K562 (cell line): ENCODE measurements around the gene PTPN7. TPM values are rescaled to one million over a fixed set of nuclear protein-coding genes. Genes with fewer than 3 reads are reported as not detected.

ENCODE experiments used
- ATAC-seq: fragments of 200-7000 bp; cut with Tn5 transposase; 3 replicates; pipeline ENCODE4 v1.9.1; 2020; ENCODE audit warnings: moderate library complexity
- BruUV-seq: library from RNA; stranded (reverse); fragments of 400-500 nt; replicated peaks from 2 replicates; lab custom pipeline; 2021; lab: Mats Ljungman, UMichigan
- CTCF ChIA-PET: fragments of 300-600 bp; formaldehyde crosslinking; extraction: SDS; loops from one replicate; lab custom pipeline; 2021; ENCODE audit warnings: low intra/inter-chr PET ratio; lab: Yijun Ruan, JAX
- POLR2A ChIA-PET: fragments of 300-600, 350-650 bp; sonication (Branson Sonifier 250); formaldehyde crosslinking; extraction: SDS; loops from one replicate; lab custom pipeline; 2021; ENCODE audit warnings: antibody characterized with exemption, inconsistent platforms; lab: Yijun Ruan, JAX
- DNase-seq, 4 experiments: peaks; one replicate each; pipeline versions ENCODE4 v3.0.0 to v3.0.0-alpha.2; 2011 to 2018; ENCODE audit warnings: low spot score in 3 of 4, mixed read lengths in 3 of 4; ENCODE audit errors: extremely low read depth in 1 of 4
- FAIRE-seq: peaks from 2 replicates; lab custom pipeline; 2011; peaks lifted over from hg19 to GRCh38; lab: Jason Lieb, UNC
- H2AFZ ChIP-seq: 2 replicates; pipeline ENCODE4 v1.6.0; 2011; ENCODE audit warnings: low read depth, low read length, control low read depth, inconsistent platforms
- H3K27ac ChIP-seq: fragments of 200-600 bp; 3 replicates; pipeline ENCODE4 v1.8.0; 2011; ENCODE audit warnings: low read depth, mild to moderate bottlenecking, control low read depth, inconsistent platforms, low read length, moderate library complexity, mixed read lengths; ENCODE audit errors: extremely low read depth
- H3K27me3 ChIP-seq, 2 experiments: fragments of 300-600 bp in 1 of 2; 2 replicates in 1 of 2; 3 replicates in 1 of 2; pipeline versions ENCODE4 v1.6.0 to v1.8.0; 2011; ENCODE audit warnings: inconsistent platforms in 2 of 2, low read length in 2 of 2, mild to moderate bottlenecking in 1 of 2, mixed read lengths in 1 of 2, moderate library complexity in 1 of 2; ENCODE audit not compliant: control insufficient read depth in 2 of 2, insufficient read depth in 2 of 2
- H3K36me3 ChIP-seq: fragments of 300-600 bp; 3 replicates; pipeline ENCODE4 v1.8.0; 2011; ENCODE audit warnings: mild to moderate bottlenecking, low read length, inconsistent platforms; ENCODE audit not compliant: control insufficient read depth, insufficient read depth
- H3K4me1 ChIP-seq, 2 experiments: fragments of 200-600 bp in 1 of 2; replicated peaks in 1 of 2; 2 replicates in 1 of 2; 3 replicates in 1 of 2; pipeline versions ENCODE4 v1.5.1 to v1.8.0; 2011; ENCODE audit warnings: inconsistent platforms in 2 of 2, low read length in 2 of 2, mild to moderate bottlenecking in 1 of 2, mixed read lengths in 1 of 2, moderate library complexity in 1 of 2; ENCODE audit not compliant: control insufficient read depth in 2 of 2, insufficient read depth in 2 of 2
- H3K4me2 ChIP-seq: 2 replicates; pipeline ENCODE4 v1.6.1; 2011; ENCODE audit warnings: low read length, control low read depth, inconsistent platforms, mixed read lengths; ENCODE audit not compliant: insufficient read depth
- H3K4me3 ChIP-seq: fragments of 200-600 bp; sonication (generic), shearing (Covaris generic); 2 replicates; pipeline ENCODE4 v1.5.1; 2016; ENCODE audit warnings: control low read depth, inconsistent platforms
- H3K79me2 ChIP-seq: fragments of 200-600 bp; 3 replicates; pipeline ENCODE4 v1.8.0; 2011; ENCODE audit warnings: low read length, inconsistent platforms; ENCODE audit not compliant: control insufficient read depth, insufficient read depth
- H3K9ac ChIP-seq, 2 experiments: 2 replicates each; pipeline versions ENCODE4 v1.6.0 to v1.6.1; 2011; ENCODE audit warnings: low read depth in 2 of 2, low read length in 2 of 2, control low read depth in 1 of 2, inconsistent platforms in 1 of 2, mild to moderate bottlenecking in 1 of 2, mixed read lengths in 1 of 2; ENCODE audit not compliant: insufficient read depth in 1 of 2
- H3K9me1 ChIP-seq: one replicate; pipeline ENCODE4 v1.6.0; 2011; ENCODE audit warnings: inconsistent platforms, mild to moderate bottlenecking, low read length, moderate library complexity; ENCODE audit not compliant: control insufficient read depth, insufficient read depth
- H3K9me3 ChIP-seq: replicated peaks from 2 replicates; pipeline ENCODE4 v1.5.1; 2011; ENCODE audit warnings: low read depth, low read length, inconsistent platforms; ENCODE audit not compliant: control insufficient read depth, insufficient read depth
- H4K20me1 ChIP-seq: replicated peaks from 2 replicates; pipeline ENCODE4 v1.6.1; 2011; ENCODE audit warnings: low read length, inconsistent platforms, mixed read lengths; ENCODE audit not compliant: control insufficient read depth, insufficient read depth
- DDX20 ChIP-seq: fragments of 450-650 bp; IDR thresholded peaks from 2 replicates; pipeline ENCODE4 v1.6.1; 2016; ENCODE audit warnings: missing genetic modification characterization, low read depth, mild to moderate bottlenecking, missing compliant biosample characterization, moderate library complexity
- FOXA3 ChIP-seq, 2 experiments: fragments of 450-650 bp in 1 of 2; sonication (generic) in 1 of 2; formaldehyde crosslinking; IDR thresholded peaks in 1 of 2; conservative IDR thresholded peaks in 1 of 2; 2 replicates each; pipeline versions ENCODE4 v1.4.0 to v1.8.0; 2020 to 2022; ENCODE audit warnings: mild to moderate bottlenecking in 2 of 2, missing genetic modification reagents in 1 of 2
- HNRNPK ChIP-seq: fragments of 200-400 bp; formaldehyde crosslinking; IDR thresholded peaks from one replicate; pipeline ENCODE4 v1.6.1; 2018; ENCODE audit warnings: mild to moderate bottlenecking, low read depth, low read length; ENCODE audit not compliant: poor library complexity, severe bottlenecking
- SIN3A ChIP-seq, 2 experiments: fragments of 150-350 bp in 1 of 2; IDR thresholded peaks; 2 replicates each; pipeline ENCODE4 v1.6.1; 2011 to 2016; ENCODE audit warnings: borderline replicate concordance in 2 of 2, low read depth in 2 of 2, low read length in 2 of 2, mild to moderate bottlenecking in 2 of 2, moderate library complexity in 2 of 2; ENCODE audit not compliant: control insufficient read depth in 1 of 2
- ZNF436 ChIP-seq: fragments of 250-450, 450-650 bp; sonication (Bioruptor Pico); formaldehyde crosslinking; IDR thresholded peaks from 2 replicates; pipeline ENCODE4 v1.7.0; 2020; ENCODE audit warnings: mild to moderate bottlenecking
- WGBS: fragments of 100-300 bp; shearing (Covaris generic); methylation state at CpG from one replicate; pipeline ENCODE4 v1.1.6; 2016; ENCODE audit warnings: low coverage, mixed read lengths; ENCODE audit not compliant: insufficient coverage; ENCODE audit errors: missing lambda C conversion rate; 5-methylcytosine and 5-hydroxymethylcytosine counted together
- in situ Hi-C: fragments of 300-500 bp; cut with MboI; formaldehyde crosslinking; loops from 4 replicates; pipeline ENCODE4 v1.15.0; 2018; ENCODE audit warnings: inconsistent platforms, mixed read lengths
- intact Hi-C: fragments of 100-400 bp; cut with micrococcal nuclease; formaldehyde crosslinking; loops from 2 replicates; pipeline ENCODE4 v1.14.2; 2022
- polyA plus RNA-seq, 8 experiments: library from polyadenylated mRNA; depleted of rRNA in 4 of 8; stranded (reverse) in 5 of 8; unstranded in 3 of 8; fragments of >200 nt; fragmentation: Nextera tagmentation in 2 of 8; fragmentation: Illumina TruSeq in 1 of 8; extraction: Ambion mirVana in 2 of 8; extraction: Trizol in 1 of 8; gene quantifications; 2 replicates each; pipeline versions ENCODE4 v1.2.1 to v1.2.3, GENCODE V29; 2011 to 2014; ENCODE audit warnings: inconsistent platforms in 1 of 8, missing spikeins in 1 of 8
- total RNA-seq, 7 experiments: library from RNA; depleted of rRNA in 6 of 7; stranded (reverse); fragments of >200 nt in 6 of 7; fragmentation: Illumina TruSeq in 2 of 7; extraction: Trizol in 2 of 7; gene quantifications; 2 replicates each; pipeline versions ENCODE4 v1.2.1 to v1.2.3, GENCODE V29; 2011 to 2021; ENCODE audit warnings: low replicate concordance in 1 of 7
- TF ChIP-seq, protein P1 (sequence below): fragments of 450-650 bp; IDR thresholded peaks from 2 replicates; pipeline ENCODE4 v1.7.0; 2016; ENCODE audit warnings: borderline replicate concordance
- TF ChIP-seq, protein P2 (sequence below): sonication (generic); formaldehyde crosslinking; IDR thresholded peaks from 2 replicates; pipeline ENCODE4 v1.8.0; 2022; ENCODE audit warnings: missing genetic modification reagents, mild to moderate bottlenecking, moderate library complexity, borderline replicate concordance

Gene PTPN7
- total and polyA plus RNA-seq, 9 of the 15 experiments (the other 6 are each of a cell fraction or from before 2014, with no cell fraction given): 18.7 to 144 (median 120) TPM

DNA sequence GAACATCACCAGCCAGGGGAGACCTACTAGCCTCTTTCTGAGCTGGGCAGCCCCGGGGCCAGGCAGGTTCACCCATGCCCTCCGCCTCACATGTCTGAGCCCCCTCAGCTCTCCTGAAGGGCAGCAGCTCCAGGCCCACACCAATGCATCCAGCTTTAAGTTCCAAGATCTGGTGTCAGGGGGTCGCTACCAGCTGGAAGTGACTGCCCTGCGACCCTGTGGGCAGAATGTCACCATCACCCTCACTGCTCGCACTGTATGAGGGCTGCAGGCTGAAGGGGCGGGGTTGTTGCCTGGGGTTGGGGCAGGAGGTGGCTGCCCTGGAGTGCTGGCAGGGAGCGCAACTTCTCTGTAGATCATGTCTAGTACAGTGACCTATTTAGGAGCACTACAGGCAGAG lies 8.5 kb upstream of the PTPN7 start:
- no TSS peak for BruUV-seq
- ATAC-seq: no peak
- in situ Hi-C loops: no loop called here

More for the DNA sequence above, 8.5 kb upstream of the PTPN7 start:
- no peak overlapping the region for H2AFZ ChIP-seq
- ChIA-PET CTCF (no interaction called here), POLR2A (interaction anchor here (0.6 kb wide), 1 partner anchor 12 kb away, joined by 3 read pairs; no protein-coding TSS in a partner anchor)
- TF ChIP-seq FOXA3 (CRISPR knock-in tag; conservative IDR thresholded peaks at IDR 0.05 in 1 of 2, IDR thresholded peaks at IDR 0.05 in 1 of 2) (no peak), HNRNPK (no peak), ZNF436 (CRISPR knock-in tag) (no peak), SIN3A (IDR thresholded peaks at IDR 0.05; ENCODE audit: borderline replicate concordance in 2 of 2, control insufficient read depth in 1 of 2, low read depth in 2 of 2, low read length in 2 of 2) (no peak), DDX20 (tag) (no peak)
- TF ChIP-seq, protein P1, sequence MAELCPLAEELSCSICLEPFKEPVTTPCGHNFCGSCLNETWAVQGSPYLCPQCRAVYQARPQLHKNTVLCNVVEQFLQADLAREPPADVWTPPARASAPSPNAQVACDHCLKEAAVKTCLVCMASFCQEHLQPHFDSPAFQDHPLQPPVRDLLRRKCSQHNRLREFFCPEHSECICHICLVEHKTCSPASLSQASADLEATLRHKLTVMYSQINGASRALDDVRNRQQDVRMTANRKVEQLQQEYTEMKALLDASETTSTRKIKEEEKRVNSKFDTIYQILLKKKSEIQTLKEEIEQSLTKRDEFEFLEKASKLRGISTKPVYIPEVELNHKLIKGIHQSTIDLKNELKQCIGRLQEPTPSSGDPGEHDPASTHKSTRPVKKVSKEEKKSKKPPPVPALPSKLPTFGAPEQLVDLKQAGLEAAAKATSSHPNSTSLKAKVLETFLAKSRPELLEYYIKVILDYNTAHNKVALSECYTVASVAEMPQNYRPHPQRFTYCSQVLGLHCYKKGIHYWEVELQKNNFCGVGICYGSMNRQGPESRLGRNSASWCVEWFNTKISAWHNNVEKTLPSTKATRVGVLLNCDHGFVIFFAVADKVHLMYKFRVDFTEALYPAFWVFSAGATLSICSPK: no peak
- TF ChIP-seq, protein P2, sequence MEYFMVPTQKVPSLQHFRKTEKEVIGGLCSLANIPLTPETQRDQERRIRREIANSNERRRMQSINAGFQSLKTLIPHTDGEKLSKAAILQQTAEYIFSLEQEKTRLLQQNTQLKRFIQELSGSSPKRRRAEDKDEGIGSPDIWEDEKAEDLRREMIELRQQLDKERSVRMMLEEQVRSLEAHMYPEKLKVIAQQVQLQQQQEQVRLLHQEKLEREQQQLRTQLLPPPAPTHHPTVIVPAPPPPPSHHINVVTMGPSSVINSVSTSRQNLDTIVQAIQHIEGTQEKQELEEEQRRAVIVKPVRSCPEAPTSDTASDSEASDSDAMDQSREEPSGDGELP: no peak
- H3K27ac ChIP-seq: no peak overlapping the region
- DNase-seq: no peak
- no peaks in the 10 kb centered on the region for H3K9me1 ChIP-seq
- intact Hi-C loops: no loop called here
- H3K27me3 ChIP-seq: no peaks in the 10 kb centered on the region
- peak overlapping the region in 1 of 2 experiments; percentile 77; a peak in 2 of 4 replicates for H3K9ac ChIP-seq
- no peak overlapping the region for H3K4me2 ChIP-seq
- no peaks in the 10 kb centered on the region for H4K20me1 ChIP-seq
- no peak for FAIRE-seq
- whole genome bisulfite sequencing: 96% methylated on average over 7 of the region's 7 CpGs
- H3K4me3 ChIP-seq: no peak overlapping the region
- H3K4me1 ChIP-seq: peaks cover 30 to 53% of the 10 kb centered on the region in 2 experiments
- H3K9me3 ChIP-seq: no peaks in the 10 kb centered on the region
- H3K36me3 ChIP-seq: peaks cover 44% of the 10 kb centered on the region; the same call in 2 of the 3 replicates
- peaks cover 37% of the 10 kb centered on the region for H3K79me2 ChIP-seq
